T47D (cell line): Measurements from ENCODE around the gene IPP.

Experiments used
- DNase-seq, 2 experiments: peaks; one replicate each; pipeline versions ENCODE4 v3.0.0 to v3.0.0-alpha.2; 2011 to 2012; ENCODE audit warnings: low read depth in 1 of 2, low spot score in 1 of 2
- JUND ChIP-seq: IDR thresholded peaks from 2 replicates; pipeline ENCODE4 v1.6.1; 2012; ENCODE audit warnings: low read depth
- in situ Hi-C: cut with HindIII; loops from 2 replicates; pipeline ENCODE4 v1.10.0; 2016; ENCODE audit warnings: low sequenced_read_pairs, low pct_unique_long_range_greater_than_20kb

Gene IPP

GRCh38 chr1:45668526-45668925 is 81.9 kb downstream of the IPP start:
- DNase-seq: no peak
- in situ Hi-C loops: no loop called here
- no peak for TF ChIP-seq JUND

GRCh38 chr1:45667321-45668111 is 82.9 kb downstream of the IPP start:
- in situ Hi-C loops: no loop called here
- no peak for DNase-seq
- TF ChIP-seq JUND: no peak

GRCh38 chr1:45666836-45667235 is 83.6 kb downstream of the IPP start:
- in situ Hi-C loops: no loop called here
- no peak for DNase-seq
- TF ChIP-seq JUND: no peak

GRCh38 chr1:45660336-45660735 is 90.1 kb downstream of the IPP start:
- in situ Hi-C loops: no loop called here
- TF ChIP-seq JUND: no peak
- no peak for DNase-seq

- no peak for TF ChIP-seq JUND
- in situ Hi-C loops: no loop called here
- DNase-seq: no peak
Observed at GRCh38 chr1:45659222-45659621, 91.2 kb downstream of the IPP start.

- no peak for TF ChIP-seq JUND
- no peak for DNase-seq
- in situ Hi-C loops: no loop called here
Observed at GRCh38 chr1:45658171-45658570, 92.3 kb downstream of the IPP start.

- in situ Hi-C loops: no loop called here
- no peak for DNase-seq
Observed at GRCh38 chr1:45656573-45657226, 93.8 kb downstream of the IPP start.

GRCh38 chr1:45654540-45655280 is 95.7 kb downstream of the IPP start:
- DNase-seq: no peak
- no peak for TF ChIP-seq JUND
- in situ Hi-C loops: no loop called here

More at GRCh38 chr1:45656573-45657226, 93.8 kb downstream of the IPP start:
- no peak for TF ChIP-seq JUND
